Stimulated activated CD4-positive, alpha-beta T cell treated with anti-CD3 and anti-CD28 coated beads, Interleukin-15, amount 100 ng/mL, for 1 hour (primary cell): ENCODE results near the gene TTC39A.

Source experiments
- DNase-seq, 2 donors: peaks; one replicate each; pipeline ENCODE4 v3.0.0-alpha.2; 2020; ENCODE audit warnings: low read depth in 1 of 2, low spot score in 1 of 2

Gene TTC39A

GRCh38 chr1:51298322-51298705, 32.0 kb downstream of the TTC39A start:
- no peak for DNase-seq

GRCh38 chr1:51297401-51298321, 32.7 kb downstream of the TTC39A start:
- DNase-seq, result no peak

GRCh38 chr1:51296383-51297357, 33.7 kb downstream of the TTC39A start:
- peak; percentile 42 to 62 for DNase-seq

DNA sequence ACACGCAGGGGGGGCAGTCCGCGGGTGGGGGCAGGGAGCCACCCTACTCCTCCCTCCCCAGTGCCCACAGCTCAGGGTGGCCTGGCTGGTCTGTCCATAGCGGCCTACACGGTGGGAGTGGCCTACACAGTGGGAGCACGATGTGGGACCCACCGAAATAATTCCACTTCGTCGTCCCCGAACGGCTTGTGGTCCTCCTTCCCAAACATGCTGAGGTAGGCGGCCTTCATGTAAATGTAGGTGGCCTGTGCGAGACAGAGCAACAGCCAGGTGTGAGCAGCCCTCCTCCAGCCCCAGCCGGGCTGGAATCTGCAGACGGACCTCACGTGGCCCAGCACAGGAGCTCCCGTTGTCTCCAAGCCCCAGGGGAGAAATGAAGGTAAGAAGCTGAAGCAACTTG, 34.4 kb downstream of the TTC39A start:
- no peak for DNase-seq

- no peak for DNase-seq
Measured at GRCh38 chr1:51294566-51295184, 35.7 kb downstream of the TTC39A start.

- DNase-seq, result no peak
Measured at GRCh38 chr1:51293898-51294515, 36.4 kb downstream of the TTC39A start.

DNA sequence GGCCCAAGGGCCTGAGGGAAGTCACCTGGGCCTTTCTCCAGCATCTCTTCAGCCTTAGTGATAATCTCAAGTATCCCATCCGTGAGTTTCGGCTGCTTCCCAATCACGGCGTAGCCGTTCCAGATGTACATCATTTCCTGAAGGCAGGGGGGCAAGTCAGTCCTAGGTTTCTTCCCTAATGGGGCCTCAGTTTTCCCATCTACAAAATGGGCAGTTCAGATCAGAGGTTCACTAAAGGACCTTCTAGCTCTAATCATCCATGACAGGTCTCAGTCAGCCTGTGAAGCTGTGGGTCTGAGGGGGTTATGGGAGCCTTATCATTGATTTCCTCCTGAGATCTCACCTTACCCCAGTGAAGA, 39.9 kb downstream of the TTC39A start:
- DNase-seq, result no peak

DNA sequence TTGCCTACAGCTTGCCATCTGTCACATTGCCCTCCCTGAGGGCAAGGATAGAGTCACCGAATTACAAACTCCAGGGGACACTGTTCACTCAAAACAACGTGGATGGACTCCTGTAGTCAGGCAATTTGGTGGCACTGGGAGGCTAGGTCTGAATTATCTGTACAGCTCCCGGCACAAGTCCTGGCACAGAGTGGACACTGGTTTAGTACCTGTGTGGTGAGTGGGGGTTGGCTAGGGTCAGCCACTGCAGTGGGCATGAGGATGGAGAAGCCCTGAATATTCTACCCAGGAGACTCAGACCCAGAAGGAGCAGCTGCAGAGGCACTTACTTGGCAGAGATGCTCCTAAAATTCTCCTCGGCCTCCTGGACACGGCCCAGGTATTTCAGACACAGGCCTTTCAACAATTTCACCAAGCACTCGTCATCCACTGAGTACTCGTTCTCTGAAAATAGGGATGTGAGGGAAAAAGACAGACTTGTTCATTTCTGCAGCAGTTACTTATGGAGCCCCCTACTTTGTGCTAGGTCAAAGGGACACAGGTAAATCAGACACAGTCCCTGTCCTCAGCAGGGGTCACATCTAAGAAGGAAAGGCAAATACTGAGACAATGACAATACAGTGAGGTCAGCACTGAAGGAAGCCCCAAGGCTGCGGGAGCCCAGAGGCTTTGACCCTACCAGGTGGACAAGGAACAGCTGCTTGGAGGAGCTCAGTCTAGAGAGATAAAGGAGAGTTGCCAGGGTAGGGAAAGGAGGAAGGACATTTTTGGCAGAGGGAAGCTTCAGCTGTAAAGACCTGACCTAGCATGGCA, 40.5 kb downstream of the TTC39A start:
- DNase-seq, result no peak

DNA sequence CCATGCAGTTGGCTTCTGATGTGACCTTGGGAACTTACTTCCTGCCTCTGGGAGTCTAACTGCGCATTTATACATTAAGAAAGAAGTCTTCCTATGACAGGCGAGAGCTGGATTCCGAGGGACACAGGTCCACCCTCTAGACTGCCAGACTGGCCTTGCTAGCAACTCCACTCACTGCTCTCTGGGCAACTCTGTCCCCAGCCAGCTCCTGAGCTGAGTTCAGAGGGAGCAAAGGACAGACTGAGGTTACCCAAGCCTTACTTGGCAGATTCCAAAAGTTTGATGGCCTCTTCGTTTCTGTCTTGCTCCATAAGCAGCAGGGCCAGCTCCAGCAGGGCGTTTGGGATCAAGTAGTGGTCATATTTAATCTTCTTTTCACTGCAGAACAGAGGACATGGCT, 41.8 kb downstream of the TTC39A start:
- no peak for DNase-seq

- no peak for DNase-seq
Measured at GRCh38 chr1:51287966-51288365, 42.4 kb downstream of the TTC39A start.

DNA sequence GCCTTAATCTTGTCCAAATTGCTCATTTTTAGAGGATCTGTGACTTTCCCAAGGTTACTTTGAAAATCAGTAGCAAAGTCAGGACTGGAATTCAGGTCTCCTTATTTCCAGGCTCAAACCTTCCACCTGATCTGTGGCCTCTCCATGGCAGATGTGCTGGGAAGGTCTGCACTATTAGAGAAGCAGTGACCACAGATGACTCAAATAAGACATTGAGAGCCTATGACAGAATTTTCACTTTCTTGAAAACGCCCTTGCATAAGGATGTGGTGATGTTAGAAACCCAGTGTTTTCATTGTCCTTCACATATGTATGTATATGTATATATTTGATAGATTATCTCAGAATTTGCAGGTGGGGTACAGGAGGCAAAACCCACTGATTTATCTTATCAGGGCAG, 45.3 kb downstream of the TTC39A start:
- no peak for DNase-seq

DNA sequence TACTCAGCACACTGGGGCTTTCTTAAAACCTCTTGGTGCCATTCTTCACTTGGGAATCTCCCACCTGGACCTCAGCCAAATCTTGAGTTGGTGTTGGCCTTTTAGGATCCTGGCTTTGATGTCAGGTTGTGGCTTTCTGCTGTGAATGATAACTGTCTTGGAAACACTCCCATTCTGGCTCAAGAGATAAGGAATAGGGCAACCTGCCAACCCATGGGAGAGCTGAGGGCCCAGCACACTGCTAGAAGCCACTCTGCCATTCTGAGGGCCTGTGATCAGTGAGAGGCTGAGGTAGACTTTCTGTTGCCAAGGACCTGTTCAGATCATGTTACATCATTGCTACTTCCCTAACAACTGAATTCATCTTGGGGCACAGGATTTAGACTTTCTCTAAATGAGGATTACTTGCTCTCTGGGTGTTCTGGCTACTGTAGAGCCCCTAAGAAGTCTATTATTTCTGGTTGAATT, 45.8 kb downstream of the TTC39A start:
- no peak for DNase-seq

DNA sequence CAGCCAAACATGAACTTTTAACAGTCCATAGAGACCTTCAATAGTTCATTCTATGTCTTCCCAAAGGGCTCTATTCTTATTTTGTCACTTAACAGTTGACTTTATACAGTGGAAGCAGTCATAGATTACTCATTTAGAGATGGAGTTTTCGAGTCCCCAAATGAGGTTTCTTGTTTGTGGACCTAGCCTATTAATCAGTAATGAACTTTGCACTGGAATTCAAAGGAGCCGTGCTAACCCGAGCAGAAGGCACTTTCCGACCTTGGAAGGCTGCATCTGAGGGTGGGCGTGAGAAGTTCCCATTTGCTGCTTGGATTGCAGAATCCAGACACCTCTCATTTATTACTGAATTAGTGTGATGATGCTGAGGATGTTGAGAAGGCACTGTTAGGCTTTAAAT, 46.4 kb downstream of the TTC39A start:
- no peak for DNase-seq

DNA sequence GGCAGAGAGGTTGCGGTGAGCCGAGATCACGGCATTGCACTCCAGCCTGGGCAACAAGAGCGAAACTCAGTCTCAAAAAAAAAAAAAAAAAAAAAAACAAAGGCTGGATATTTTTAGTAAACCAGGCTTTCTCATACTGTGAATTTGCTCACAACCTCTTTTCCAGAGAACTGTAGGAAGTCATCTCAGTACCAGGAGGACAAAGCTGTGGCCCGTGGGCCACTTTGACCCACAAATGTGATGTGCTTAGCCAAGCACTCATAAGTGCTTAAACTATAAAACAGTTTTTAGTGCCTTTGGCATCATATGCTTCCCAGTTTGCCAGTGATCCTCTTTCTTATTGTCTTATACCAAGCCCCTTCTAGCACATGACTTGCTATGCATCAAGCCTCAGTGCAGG, 47.8 kb downstream of the TTC39A start:
- no peak for DNase-seq

- no peak for DNase-seq
Measured at GRCh38 chr1:51281807-51282206, 48.6 kb downstream of the TTC39A start.

GRCh38 chr1:51280321-51280978, 49.9 kb downstream of the TTC39A start:
- DNase-seq, result no peak

DNA sequence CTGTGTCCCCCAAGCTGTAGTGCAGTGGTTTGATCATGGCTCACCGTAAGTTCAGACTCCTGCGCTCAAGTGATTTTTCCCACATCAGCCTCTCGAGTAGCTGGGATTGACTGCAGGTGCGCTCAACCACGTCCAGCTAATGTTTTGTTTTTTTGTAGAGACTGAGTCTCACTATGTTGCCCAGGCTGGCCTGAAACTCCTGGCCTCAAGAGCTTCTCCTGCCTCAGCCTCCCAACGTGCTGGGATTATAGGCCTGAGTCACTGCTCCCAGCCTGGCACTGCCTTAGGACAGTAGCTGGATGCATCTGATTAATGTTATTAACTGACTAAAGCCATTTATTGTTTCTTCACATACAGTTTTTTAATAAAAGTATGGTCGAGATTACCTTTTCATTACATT, 54.1 kb downstream of the TTC39A start:
- no peak for DNase-seq

- no peak for DNase-seq
Measured at GRCh38 chr1:51274676-51275075, 55.7 kb downstream of the TTC39A start.

GRCh38 chr1:51272916-51273315, 57.4 kb downstream of the TTC39A start:
- DNase-seq, result no peak

DNA sequence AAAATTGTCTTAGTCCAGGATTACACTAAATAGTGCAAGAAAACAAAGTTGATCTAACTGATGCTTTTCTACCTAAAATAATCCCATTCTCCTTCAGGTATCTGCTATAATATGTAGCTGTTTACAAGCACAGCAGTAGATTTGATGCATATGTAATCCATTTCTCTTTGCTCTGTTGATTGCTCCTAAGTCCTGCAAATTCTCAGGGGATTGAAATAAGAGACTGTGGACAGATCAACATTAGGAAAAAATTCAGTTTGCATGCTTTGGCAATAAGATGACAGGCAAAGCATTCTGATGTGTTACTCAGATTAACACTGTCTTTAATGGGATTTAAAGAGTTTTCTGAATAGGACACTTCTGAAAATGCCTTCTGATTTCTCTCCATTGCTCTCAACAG, 59.6 kb downstream of the TTC39A start:
- DNase-seq, result no peak
